Measurements from ENCODE around the gene CDC20B. TPM values are rescaled to one million over a fixed set of nuclear protein-coding genes. Genes with fewer than 3 reads are reported as not detected.
A peak's percentile ranks its signal among the peaks of the same experiment; 100 is the strongest.

The CDC20B gene
- total and polyA plus RNA-seq, 5 donors from 2014 or later, result not detected

- peaks cover 18% of the 10 kb centered on the region for H3K4me1 ChIP-seq (ENCODE audit: control insufficient read depth, insufficient read depth, low read length, poor library complexity, severe bottlenecking)
- no peaks in the 10 kb centered on the region for H3K36me3 ChIP-seq (ENCODE audit: control insufficient read depth, insufficient read depth, low read length)
- H3K4me3 ChIP-seq (ENCODE audit: low read depth, low read length), result no peak overlapping the region
- H3K27me3 ChIP-seq (ENCODE audit: control insufficient read depth, insufficient read depth, low read length), result no peaks in the 10 kb centered on the region
- DNase-seq (no peak), ATAC-seq (ENCODE audit: low read depth in 2 of 2) (no peak)
- no peaks in the 10 kb centered on the region for H3K9me3 ChIP-seq (ENCODE audit: control insufficient read depth in 2 of 2, low read length in 2 of 2)
- Mint-ChIP-seq H3K4me1 (peaks cover 13 to 54% (median 25%) of the 10 kb centered on the region in 4 donors), H3K36me3 (no peaks in the 10 kb centered on the region), H3K27ac (peak overlapping the region; percentile 2 to 57 (median 12)), H3K9me3 (peaks cover 0 to 3% (median 0%) of the 10 kb centered on the region in 7 donors), H3K4me3 (peak overlapping the region in 1 of 4 donors; percentile 32), H3K27me3 (no peaks in the 10 kb centered on the region)
- no peak overlapping the region for H3K27ac ChIP-seq (ENCODE audit: insufficient read depth, low read length, poor library complexity, severe bottlenecking)
These were observed 102.0 kb downstream of the CDC20B start for GRCh38 chr5:55070968-55071367.

- Mint-ChIP-seq H3K27ac (peak overlapping the region in 1 of 3 donors; percentile 39), H3K36me3 (no peaks in the 10 kb centered on the region), H3K27me3 (no peaks in the 10 kb centered on the region), H3K4me3 (peak overlapping the region in 1 of 4 donors; percentile 9), H3K4me1 (peaks cover 27 to 51% (median 34%) of the 10 kb centered on the region in 4 donors), H3K9me3 (peaks cover 0 to 3% (median 0%) of the 10 kb centered on the region in 7 donors)
- no peak for DNase-seq
- Histone ChIP-seq H3K27me3 (ENCODE audit: control insufficient read depth, insufficient read depth, low read length) (no peaks in the 10 kb centered on the region), H3K4me3 (ENCODE audit: low read depth, low read length) (no peak overlapping the region), H3K9me3 (ENCODE audit: control insufficient read depth in 2 of 2, low read length in 2 of 2) (no peaks in the 10 kb centered on the region), H3K4me1 (ENCODE audit: control insufficient read depth, insufficient read depth, low read length, poor library complexity, severe bottlenecking) (peaks cover 25% of the 10 kb centered on the region), H3K27ac (ENCODE audit: insufficient read depth, low read length, poor library complexity, severe bottlenecking) (no peak overlapping the region), H3K36me3 (ENCODE audit: control insufficient read depth, insufficient read depth, low read length) (no peaks in the 10 kb centered on the region)
- ATAC-seq (ENCODE audit: low read depth in 2 of 2), result no peak
These were observed 106.7 kb downstream of the CDC20B start for GRCh38 chr5:55066277-55066676.

- no peak overlapping the region for H3K4me3 Mint-ChIP-seq
- Histone ChIP-seq H3K27me3 (ENCODE audit: control insufficient read depth, insufficient read depth, low read length) (no peaks in the 10 kb centered on the region), H3K27ac (ENCODE audit: insufficient read depth, low read length, poor library complexity, severe bottlenecking) (no peak overlapping the region), H3K4me1 (ENCODE audit: control insufficient read depth, insufficient read depth, low read length, poor library complexity, severe bottlenecking) (peaks cover 30% of the 10 kb centered on the region), H3K9me3 (ENCODE audit: control insufficient read depth in 2 of 2, low read length in 2 of 2) (no peaks in the 10 kb centered on the region), H3K4me3 (ENCODE audit: low read depth, low read length) (no peak overlapping the region), H3K36me3 (ENCODE audit: control insufficient read depth, insufficient read depth, low read length) (no peaks in the 10 kb centered on the region)
- no peak overlapping the region for H3K27ac Mint-ChIP-seq
- H3K9me3 Mint-ChIP-seq, result peaks cover 0 to 3% (median 0%) of the 10 kb centered on the region in 7 donors
- H3K27me3 Mint-ChIP-seq, result no peaks in the 10 kb centered on the region
- DNase-seq (no peak), ATAC-seq (ENCODE audit: low read depth in 2 of 2) (no peak)
- H3K36me3 Mint-ChIP-seq, result no peaks in the 10 kb centered on the region
- H3K4me1 Mint-ChIP-seq, result peaks cover 27 to 53% (median 38%) of the 10 kb centered on the region in 4 donors
These were observed 108.5 kb downstream of the CDC20B start for GRCh38 chr5:55064523-55064922.

- no peak for DNase-seq
- Histone ChIP-seq H3K4me3 (ENCODE audit: low read depth, low read length) (no peak overlapping the region), H3K9me3 (ENCODE audit: control insufficient read depth in 2 of 2, low read length in 2 of 2) (no peaks in the 10 kb centered on the region), H3K27ac (ENCODE audit: insufficient read depth, low read length, poor library complexity, severe bottlenecking) (no peak overlapping the region), H3K36me3 (ENCODE audit: control insufficient read depth, insufficient read depth, low read length) (no peaks in the 10 kb centered on the region), H3K27me3 (ENCODE audit: control insufficient read depth, insufficient read depth, low read length) (no peaks in the 10 kb centered on the region), H3K4me1 (ENCODE audit: control insufficient read depth, insufficient read depth, low read length, poor library complexity, severe bottlenecking) (peaks cover 30% of the 10 kb centered on the region)
- Mint-ChIP-seq H3K36me3 (no peaks in the 10 kb centered on the region), H3K27me3 (no peaks in the 10 kb centered on the region), H3K27ac (peak overlapping the region in 2 of 3 donors; percentile 22 to 27), H3K4me3 (peak overlapping the region in 2 of 4 donors; percentile 22 to 60), H3K9me3 (peaks cover 0 to 3% (median 0%) of the 10 kb centered on the region in 7 donors), H3K4me1 (peaks cover 27 to 53% (median 38%) of the 10 kb centered on the region in 4 donors)
- no peak for ATAC-seq (ENCODE audit: low read depth in 2 of 2)
These were observed 109.1 kb downstream of the CDC20B start for GRCh38 chr5:55063899-55064298.

GRCh38 chr5:55063220-55063863 lies 109.6 kb downstream of the CDC20B start:
- Mint-ChIP-seq H3K4me3 (peak overlapping the region in 3 of 4 donors; percentile 12 to 89 (median 14)), H3K27me3 (no peaks in the 10 kb centered on the region), H3K4me1 (peaks cover 27 to 53% (median 40%) of the 10 kb centered on the region in 4 donors), H3K9me3 (peaks cover 0 to 4% (median 0%) of the 10 kb centered on the region in 7 donors), H3K36me3 (no peaks in the 10 kb centered on the region), H3K27ac (peak overlapping the region; percentile 19 to 74 (median 40))
- Histone ChIP-seq H3K9me3 (ENCODE audit: control insufficient read depth in 2 of 2, low read length in 2 of 2) (no peaks in the 10 kb centered on the region), H3K27ac (ENCODE audit: insufficient read depth, low read length, poor library complexity, severe bottlenecking) (no peak overlapping the region), H3K27me3 (ENCODE audit: control insufficient read depth, insufficient read depth, low read length) (no peaks in the 10 kb centered on the region), H3K4me3 (ENCODE audit: low read depth, low read length) (no peak overlapping the region), H3K36me3 (ENCODE audit: control insufficient read depth, insufficient read depth, low read length) (no peaks in the 10 kb centered on the region), H3K4me1 (ENCODE audit: control insufficient read depth, insufficient read depth, low read length, poor library complexity, severe bottlenecking) (peaks cover 30% of the 10 kb centered on the region)
- ATAC-seq (ENCODE audit: low read depth in 2 of 2) (no peak), DNase-seq (no peak)

Other genes starting within 250 kb of the CDC20B start
- gene ESM1, start 187.6 kb downstream of the CDC20B start, total RNA-seq, result 0.42 TPM
- gene ESM1, start 187.6 kb downstream of the CDC20B start, polyA plus RNA-seq, result under 1 TPM in 3 of 4 donors, not detected in 1; 0.25 to 0.68 (median 0.40) TPM
- 19.8 TPM for gene GZMK, start 148.9 kb downstream of the CDC20B start, total RNA-seq
- 10 to 100 TPM; 10.8 to 30.5 (median 22.0) TPM for gene GZMK, start 148.9 kb downstream of the CDC20B start, polyA plus RNA-seq
- gene GZMA, start 70.5 kb downstream of the CDC20B start, total RNA-seq, result 22.6 TPM
- 100 to 1,000 TPM in 1 of 4 donors, 10 to 100 TPM in 3; 25.4 to 107 (median 54.6) TPM for gene GZMA, start 70.5 kb downstream of the CDC20B start, polyA plus RNA-seq
- not detected for gene GPX8, start 13.0 kb downstream of the CDC20B start, total RNA-seq
- not detected for gene GPX8, start 13.0 kb downstream of the CDC20B start, polyA plus RNA-seq
- gene MCIDAS, start 54.1 kb upstream of the CDC20B start, total RNA-seq, result not detected
- gene MCIDAS, start 54.1 kb upstream of the CDC20B start, polyA plus RNA-seq, result not detected
- gene CCNO, start 60.4 kb upstream of the CDC20B start, total RNA-seq, result not detected
- not detected for gene CCNO, start 60.4 kb upstream of the CDC20B start, polyA plus RNA-seq
- 16.5 TPM for gene DHX29, start 134.5 kb upstream of the CDC20B start, total RNA-seq
- gene DHX29, start 134.5 kb upstream of the CDC20B start, polyA plus RNA-seq, result 10 to 100 TPM; 12.5 to 28.5 (median 14.8) TPM
- 86.7 TPM for gene MTREX, start 134.8 kb upstream of the CDC20B start, total RNA-seq
- gene MTREX, start 134.8 kb upstream of the CDC20B start, polyA plus RNA-seq, result 10 to 100 TPM; 23.2 to 34.3 (median 28.4) TPM

Measured in CD4-positive, CD25-positive, alpha-beta regulatory T cell (primary cell).